GM13976 (cell line): ENCODE results near the gene MBTPS1.

Experiments used
- DNase-seq: peaks from one replicate; pipeline ENCODE4 v3.0.0; 2012; ENCODE audit warnings: low spot score
- CTCF ChIP-seq: IDR thresholded peaks from 2 replicates; pipeline ENCODE4 v1.5.1; 2012; ENCODE audit warnings: borderline replicate concordance, mild to moderate bottlenecking; ENCODE audit not compliant: insufficient read depth; ENCODE audit errors: extremely low read depth, missing control alignments, control extremely low read depth
- in situ Hi-C: fragments of 300-500 bp; cut with MboI; formaldehyde crosslinking; loops from one replicate; pipeline ENCODE4 v1.12.0; 2022; ENCODE audit warnings: low sequenced_read_pairs, mixed read lengths, inconsistent platforms; ENCODE audit not compliant: unreplicated experiment

Gene MBTPS1

GRCh38 chr16:84063980-84064379 is 52.8 kb downstream of the MBTPS1 start:
- no peak for TF ChIP-seq CTCF
- no peak for DNase-seq
- in situ Hi-C loops: loop anchor here (25.0 kb wide), 1 partner anchor 102 kb away; the partner anchor contains the start of genes NECAB2 and OSGIN1

DNA sequence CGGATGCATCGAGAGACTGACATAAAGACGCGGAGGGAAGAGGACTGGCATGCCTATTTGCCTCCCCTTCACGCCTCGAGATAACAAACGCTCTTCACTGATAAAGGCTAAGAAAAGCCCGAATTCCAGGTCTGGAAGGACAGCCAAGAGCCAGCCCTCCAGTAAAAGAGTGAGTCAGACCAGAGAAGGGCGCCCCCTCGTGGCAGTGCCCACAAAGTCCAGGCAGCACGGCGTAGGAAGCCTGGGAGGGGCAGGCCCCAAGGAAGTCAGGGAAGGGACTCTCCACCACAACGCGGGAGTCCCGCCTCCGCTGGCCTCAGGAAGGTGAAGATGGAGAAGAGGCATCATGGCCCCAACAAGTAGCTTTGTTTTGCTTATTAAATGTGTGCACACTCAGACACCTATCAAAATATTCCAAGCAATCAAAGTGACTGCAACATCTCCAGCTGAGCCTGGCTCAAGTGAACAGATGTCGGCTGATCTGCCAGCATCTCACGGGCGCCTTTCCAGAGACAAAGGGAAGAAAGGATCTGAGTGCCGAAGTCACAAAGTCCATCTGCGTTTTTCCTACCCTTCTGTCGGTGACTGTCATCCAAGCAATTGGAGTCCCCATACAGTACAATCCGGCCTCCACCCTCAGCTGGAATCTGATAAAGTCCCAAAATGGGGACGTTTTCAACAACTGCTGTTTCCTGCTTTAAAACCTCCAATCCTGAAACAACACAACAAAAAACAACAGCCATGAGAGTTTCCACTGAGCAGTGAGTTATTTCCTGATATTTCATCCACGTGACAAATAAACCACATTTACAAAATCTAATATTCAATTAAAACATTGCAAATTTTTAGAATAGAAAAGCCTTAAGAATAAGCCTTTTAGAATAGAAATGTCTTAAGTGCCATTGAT is 53.8 kb downstream of the MBTPS1 start:
- DNase-seq: peak; percentile 76
- in situ Hi-C loops: loop anchor here (25.0 kb wide), 1 partner anchor 101 kb away; the partner anchor contains the start of genes NECAB2 and OSGIN1
- TF ChIP-seq CTCF: peak; percentile 52

DNA sequence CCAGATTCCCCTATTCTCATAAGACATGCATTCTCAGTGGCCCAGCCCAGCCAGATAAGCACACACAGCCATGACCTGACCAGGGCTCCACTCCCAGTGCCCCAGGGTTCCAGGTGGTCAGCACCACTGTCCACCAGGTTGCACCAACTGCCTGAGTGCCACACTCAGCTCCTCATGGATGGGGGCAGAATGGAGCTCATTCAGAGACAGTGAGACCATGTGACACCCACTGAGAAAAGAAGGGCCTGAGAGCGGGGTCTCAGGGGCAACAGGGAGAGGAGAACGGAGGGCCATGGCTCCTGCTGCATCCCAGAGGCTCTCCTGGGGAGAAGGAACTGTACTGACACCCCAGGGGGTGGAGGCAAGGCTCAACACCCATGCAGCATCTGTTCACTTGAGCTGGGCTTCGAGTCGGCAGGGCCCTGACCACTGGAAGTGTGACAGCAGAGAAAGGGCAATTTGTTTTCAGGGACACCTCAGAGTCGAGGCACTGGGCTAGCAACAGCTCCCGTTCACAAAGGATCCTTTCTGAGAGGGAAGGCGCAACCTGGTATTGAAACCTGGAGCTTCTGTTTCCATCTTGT is 55.4 kb downstream of the MBTPS1 start:
- in situ Hi-C loops: loop anchor here (25.0 kb wide), 1 partner anchor 99 kb away; the partner anchor contains the start of genes NECAB2 and OSGIN1
- TF ChIP-seq CTCF: no peak
- no peak for DNase-seq

GRCh38 chr16:84059946-84060901 is 56.5 kb downstream of the MBTPS1 start:
- DNase-seq: no peak
- TF ChIP-seq CTCF: no peak
- in situ Hi-C loops: loop anchor here (25.0 kb wide), 1 partner anchor 98 kb away; the partner anchor contains the start of genes NECAB2 and OSGIN1

DNA sequence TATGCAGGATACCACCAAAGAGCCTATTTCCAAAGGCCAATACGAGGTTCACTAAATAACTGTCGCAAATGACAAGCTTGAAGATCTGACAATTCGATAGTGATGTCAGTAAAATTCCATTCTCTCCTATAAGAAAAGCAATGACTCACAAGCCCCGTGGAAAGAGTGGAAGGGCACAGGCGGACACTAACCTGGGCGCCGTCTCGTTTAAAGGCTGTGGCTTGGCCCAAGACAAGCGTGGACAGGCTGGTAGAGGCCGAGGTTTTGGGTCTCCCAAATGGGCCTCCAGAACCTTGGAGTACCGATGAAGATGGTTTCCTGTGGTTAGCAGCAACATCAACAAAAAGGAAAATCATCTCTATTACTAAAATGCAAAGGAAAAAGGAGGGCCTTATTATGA is 57.6 kb downstream of the MBTPS1 start:
- no peak for TF ChIP-seq CTCF
- in situ Hi-C loops: loop anchor here (25.0 kb wide), 1 partner anchor 97 kb away; the partner anchor contains the start of genes NECAB2 and OSGIN1
- DNase-seq: no peak

DNA sequence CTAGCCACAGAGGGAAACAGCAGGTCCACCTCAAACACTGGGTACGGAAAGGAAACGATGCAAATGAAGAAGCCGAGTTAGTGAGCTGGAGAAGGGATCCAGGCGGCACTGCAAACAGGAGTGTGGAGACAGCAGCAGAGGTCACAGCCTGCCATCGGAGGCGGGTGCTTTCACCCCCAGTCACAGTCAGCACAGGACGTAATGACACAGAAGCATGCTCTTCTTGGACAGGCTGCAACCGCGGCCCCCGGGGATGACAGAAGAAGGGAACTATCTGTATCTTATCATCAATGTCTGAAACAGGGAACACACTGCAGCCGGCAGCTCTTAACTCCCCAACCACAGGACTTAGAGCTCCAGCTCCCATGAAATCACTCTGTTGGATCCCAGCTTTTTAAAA is 58.1 kb downstream of the MBTPS1 start:
- TF ChIP-seq CTCF: no peak
- DNase-seq: no peak
- in situ Hi-C loops: loop anchor here (25.0 kb wide), 1 partner anchor 96 kb away; the partner anchor contains the start of genes NECAB2 and OSGIN1
